ENCODE measurements around the gene GRB14.
"Not testable (repeated sequence)": the region's sequence is repeated elsewhere in the genome, so short reads cannot be mapped to it uniquely, and the experiment has no call there.

Gene GRB14

DNA sequence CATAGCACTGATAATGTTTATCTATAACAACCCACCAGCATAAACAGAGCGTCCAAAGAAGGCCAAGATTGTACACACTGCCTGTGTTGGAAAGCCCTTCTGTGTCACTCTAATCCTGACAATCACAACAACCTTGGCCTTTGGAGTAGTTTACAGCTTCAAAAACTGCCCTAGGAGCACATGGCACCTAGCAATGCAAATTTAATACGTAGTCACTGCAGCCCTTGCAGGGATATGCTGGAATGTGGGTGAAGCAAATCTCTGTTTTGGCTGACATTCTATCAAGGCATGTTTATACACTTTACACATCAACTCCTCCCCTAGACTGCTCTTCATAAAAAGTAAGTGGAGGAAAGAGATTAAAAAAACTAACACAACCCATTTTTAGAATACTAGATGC is 66.8 kb downstream of the GRB14 start:
- DNase-seq, result no peak

DNA sequence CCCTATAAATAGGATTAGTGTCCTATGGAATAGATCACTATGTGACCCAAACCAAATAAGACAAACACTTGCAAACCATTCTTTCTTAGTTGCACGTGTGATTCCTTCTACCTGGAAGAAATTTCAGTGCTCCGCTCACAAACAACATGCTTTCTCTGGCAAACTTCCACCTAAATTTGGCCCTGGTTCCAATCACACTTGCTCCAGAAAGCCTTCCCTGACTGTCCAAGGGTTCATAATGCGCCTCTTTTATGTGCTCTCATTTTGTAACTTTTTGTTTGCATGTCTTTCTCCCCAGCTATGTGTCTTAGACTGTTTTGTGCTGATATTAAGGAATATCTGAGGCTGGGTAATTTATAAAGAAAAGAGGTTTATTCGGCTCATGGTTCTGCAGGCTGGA is 69.8 kb downstream of the GRB14 start:
- DNase-seq, result no peak

DNA sequence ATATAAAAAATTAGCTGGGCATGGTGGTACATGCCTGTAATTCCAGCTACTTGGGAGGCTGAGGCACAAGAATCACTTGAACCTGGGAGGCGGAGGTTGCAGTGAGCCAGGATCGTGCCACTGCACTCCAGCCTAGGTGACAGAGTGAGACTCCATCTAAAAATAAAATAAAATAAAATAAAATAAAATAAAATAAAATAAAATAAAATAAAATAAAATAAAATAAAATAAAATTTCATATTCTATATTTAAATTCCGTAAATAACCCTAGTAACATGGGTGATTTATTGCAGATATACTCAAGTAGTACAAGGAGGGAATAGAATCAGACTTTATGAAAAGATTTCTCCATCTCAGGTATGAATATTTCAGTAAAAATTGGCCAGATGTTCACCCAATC is 71.6 kb downstream of the GRB14 start:
- DNase-seq, result not testable (repeated sequence)

DNA sequence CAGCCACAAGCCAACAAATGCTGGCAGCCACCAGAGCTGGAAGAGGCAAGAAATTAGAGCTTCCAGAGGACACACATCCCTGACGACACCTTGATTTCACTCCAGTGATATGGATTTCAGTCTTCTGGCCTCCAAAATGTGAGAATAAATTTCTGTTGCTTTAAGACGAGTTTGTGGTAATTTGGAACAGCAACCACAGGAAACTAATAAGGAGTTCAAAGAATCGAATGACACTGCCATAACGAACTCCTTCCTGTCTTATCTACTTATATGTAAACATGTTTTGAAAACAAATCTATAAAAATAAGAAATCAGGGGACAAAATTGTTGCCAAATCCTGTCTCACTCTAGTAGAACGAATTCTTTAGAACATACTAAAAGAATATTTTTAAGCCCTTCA is 75.8 kb downstream of the GRB14 start:
- DNase-seq, result no peak

DNA sequence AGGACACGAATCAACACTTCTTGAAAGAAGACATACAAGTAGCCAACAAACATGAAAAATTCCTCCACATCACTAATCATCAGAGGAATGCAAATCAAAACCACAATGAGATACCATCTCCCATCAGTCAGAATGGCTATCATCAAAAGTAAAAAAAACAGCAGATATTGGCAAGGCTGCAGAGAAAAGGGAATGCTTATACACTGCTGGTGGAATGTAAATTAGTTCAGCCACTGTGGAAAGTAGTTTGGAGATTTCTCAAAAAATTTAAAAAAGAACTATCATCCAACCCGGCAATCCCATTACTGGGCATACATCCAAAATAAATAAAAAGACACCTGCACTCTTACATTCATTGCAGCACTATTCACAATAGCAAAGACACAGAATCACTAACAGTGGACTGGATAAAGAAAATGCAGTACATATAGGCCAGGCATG is 78.7 kb downstream of the GRB14 start:
- no peak for DNase-seq

DNA sequence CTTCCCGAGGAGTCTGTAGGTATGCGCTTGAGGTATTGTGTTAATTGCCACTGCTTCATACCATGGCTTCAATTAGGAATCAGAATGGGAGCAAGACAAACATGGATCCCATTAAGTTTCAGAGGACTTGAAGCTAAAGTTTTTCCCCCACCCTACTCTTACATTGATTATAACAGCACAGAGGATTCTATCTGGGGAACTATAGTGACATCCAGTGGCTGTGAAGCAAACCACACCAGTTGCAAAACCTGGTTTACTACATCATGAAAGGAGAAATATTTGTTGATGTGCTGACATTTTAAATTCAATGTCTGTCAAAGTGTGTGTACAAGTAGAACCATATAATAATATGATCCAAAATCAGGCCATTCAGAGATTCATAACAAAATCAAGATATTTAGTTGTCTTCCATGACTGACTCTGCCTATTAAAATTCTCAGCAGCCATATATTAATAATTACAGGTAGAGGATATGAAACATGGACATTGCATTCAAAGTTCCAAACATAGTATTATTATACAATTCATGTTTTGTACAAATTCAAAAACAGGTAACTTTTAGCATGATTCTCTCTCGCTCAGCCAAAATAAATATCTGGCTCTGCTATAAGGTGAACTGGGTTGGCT is 82.9 kb downstream of the GRB14 start:
- DNase-seq, result peak; percentile 75

DNA sequence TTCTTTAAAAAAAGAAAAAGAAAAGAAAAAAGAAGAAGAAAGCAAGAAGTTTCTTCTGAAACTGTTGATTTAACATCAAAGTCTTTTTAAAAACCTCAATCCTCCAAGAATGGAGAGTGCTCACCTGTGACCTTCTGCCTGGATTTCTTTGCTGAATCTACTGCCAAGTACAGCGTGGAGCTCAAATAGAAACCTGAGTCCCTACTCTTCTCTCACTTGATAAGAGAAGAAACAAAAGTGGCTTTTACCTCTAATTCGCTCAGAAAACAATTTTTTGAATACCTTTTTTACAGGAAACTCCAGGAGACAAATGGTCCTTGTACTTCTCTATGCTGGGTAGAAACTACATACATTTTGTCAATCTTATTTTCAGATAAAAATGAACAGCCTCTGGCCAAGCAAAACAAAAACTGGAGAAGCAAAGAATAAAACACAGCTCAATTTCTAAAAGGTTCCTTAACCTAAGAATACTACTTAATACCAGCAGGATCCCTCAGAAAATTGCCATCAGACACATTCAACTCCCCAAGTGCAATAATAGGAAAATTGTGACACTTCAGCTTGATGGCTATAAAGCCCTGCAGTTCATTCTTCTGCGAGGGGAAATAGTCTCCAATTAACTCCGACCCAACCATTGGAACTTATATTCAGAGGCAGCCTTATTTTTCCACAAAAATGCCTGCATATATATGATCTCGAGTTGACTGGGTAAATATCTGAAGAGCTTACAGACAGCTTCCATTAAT is 85.8 kb downstream of the GRB14 start:
- no peak for DNase-seq

DNA sequence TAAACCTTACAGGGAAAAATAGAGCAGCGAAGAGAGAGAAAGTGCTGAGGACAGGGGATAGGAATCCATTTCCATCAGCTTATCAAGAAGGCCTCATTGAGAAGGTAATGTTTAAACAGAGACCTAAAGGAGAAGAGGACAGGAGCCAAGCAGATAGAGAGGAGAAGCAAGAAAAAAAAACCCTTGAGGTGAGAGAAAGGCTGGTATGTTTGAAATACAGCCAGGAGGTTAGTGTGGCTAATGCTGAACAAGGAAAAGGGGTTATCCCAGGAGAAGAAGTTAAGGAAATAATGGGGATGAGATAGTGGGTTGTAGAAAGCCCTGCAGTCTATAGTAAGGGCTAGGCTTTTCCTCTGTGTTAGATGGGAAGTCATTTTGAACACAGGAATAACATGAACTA is 90.8 kb downstream of the GRB14 start:
- DNase-seq, result no peak

DNA sequence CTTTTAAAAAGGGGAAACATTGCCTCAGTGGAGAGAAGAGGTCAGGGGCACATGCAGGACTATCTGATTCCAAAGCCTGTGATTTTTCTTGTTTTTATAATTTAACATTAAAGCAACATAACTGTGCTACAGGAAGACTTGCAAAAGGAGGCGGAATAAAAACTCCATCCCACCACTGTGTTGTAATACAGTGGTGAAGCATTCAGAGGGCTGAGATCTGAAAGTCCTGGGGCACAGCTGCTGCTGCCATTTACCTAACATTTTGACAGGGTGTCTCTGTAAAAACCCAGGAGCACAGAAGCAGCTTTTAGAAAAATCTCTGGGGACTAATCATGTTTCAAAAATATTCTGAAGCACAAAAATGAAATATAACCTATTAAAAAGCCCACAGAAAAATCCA is 97.6 kb downstream of the GRB14 start:
- DNase-seq, result no peak

DNA sequence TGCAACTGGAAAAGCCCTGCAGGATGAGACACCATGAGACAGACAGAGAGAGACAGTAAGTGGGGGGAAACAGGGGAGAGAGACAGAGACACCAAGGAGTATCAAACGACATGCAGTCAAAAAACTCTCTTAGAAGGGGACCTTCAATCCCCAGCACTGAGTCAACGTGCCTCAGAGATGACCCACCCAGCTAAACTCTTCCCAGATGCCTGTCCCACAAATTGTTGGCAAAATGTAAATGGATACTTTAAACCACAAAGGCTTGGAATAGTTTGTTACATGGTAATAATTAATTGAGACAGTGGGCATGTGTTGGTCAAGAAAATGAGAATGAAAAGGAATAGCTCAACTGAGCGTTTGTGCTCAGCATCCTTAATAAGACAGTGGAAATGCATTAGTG is 98.3 kb downstream of the GRB14 start:
- no peak for DNase-seq

DNA sequence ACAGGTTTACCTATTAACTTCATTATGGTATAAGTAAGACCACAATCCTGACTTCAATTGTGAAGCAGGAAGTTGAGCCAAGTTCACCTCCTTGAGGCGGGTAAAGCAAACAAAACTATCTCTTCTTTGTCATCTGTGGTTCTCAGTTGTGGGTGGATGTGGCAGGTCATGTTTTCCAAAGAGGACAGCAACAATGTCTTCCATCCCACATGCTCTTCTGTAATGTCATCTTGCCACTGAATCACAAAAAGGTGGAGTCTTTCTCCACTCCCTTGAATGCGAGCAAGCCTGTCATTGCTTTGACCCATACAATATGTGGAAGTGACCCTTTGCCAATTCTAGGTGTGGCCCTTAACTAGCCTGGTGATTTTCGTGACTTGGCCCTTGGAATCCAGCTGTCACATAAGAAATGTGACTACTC is 98.7 kb downstream of the GRB14 start:
- DNase-seq, result no peak

DNA sequence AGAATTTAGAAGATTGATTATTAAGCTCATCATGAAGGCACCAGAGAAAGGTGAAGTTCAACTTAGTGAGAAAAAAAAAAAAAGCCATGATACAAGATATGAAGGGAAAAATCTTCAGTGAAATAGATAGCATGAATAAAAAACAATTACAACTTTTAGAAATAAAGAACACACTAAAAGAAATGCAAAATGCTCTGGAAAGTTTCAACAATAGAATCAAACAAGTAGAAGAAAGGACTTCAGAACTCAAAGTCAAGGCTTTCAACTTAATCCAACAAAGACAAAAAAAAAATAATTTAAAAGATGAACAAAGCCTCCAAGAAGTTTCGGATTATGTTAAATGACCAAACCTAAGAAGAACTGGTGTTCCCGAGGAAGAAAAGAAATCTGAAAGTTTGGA is 105.5 kb downstream of the GRB14 start:
- DNase-seq, result no peak

DNA sequence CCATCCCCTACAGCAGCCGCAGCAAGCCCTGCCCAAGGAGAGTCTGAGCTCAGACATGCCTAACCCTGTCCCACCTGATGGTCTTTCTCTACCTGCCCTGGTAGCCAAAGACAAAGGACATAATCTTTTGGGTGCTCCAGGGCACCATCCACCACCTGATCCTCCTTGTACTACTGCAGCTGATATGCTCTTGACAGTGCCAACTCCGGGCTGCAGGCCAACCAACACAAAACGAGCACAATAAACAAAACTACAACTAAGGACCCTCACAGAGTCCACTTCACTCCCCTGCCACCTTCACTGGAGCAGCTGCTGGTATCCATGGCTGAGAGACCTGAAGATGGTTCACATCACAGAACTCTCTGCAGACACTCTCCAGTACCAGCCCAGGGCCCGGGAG is 106.3 kb downstream of the GRB14 start:
- DNase-seq, result no peak

DNA sequence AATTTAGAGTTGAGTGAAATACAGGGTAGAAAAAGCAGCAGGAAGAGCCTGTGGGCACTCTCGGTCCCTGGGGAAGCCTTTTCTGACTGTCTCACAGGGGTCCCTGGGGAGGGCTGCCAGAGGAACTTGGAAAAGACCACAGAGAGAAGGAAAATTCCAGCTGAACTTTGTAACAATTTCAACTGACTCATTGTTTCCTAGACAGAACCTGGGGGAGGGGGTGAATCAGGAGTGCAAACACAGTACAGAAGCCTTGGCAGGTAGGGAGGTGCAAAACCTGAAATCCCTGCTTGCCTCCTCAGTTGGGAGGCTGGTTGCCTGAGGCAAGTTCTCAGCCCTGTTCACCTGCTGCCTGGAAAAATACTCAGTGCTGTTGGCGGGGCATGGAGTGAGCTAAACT is 106.8 kb downstream of the GRB14 start:
- no peak for DNase-seq

DNA sequence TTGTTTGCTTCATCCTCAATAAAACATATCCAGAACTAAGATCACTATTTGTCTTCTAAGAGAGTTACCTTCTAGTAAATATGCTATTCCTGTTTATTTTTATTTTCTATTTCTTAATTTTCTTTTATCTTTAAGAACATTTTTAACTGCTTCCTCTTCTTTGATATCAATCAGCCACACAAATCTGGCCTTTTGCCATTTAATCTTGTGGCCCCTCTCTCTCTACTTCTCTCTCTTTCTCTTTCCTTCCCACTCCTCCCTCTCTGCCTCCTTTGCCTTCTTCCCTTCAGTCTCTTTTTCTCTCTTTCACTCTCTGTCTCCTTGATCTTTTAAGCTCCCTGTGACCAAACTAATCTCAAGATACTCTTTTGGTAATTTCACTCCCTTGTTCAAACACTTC is 108.4 kb downstream of the GRB14 start:
- peak; percentile 75 for DNase-seq

DNA sequence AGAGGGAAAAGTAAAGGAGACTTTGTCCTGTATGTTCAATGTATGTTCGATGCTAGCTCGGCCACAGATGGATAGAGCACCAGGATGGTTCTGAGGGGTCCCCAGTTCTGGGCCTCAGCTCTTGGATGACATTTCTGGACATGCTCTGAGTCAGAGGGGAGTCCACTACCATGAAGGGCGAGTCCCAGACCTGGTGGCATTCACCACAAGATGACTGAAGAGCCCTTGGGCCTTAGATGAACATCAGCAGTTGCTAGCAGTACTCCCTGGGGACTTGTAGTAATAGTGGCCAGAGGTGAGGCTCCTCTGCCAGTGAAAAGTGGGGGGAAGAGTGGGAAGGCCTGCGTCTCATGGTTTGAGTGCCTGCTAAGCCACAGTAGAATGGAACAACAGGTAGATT is 109.5 kb downstream of the GRB14 start:
- DNase-seq, result no peak

DNA sequence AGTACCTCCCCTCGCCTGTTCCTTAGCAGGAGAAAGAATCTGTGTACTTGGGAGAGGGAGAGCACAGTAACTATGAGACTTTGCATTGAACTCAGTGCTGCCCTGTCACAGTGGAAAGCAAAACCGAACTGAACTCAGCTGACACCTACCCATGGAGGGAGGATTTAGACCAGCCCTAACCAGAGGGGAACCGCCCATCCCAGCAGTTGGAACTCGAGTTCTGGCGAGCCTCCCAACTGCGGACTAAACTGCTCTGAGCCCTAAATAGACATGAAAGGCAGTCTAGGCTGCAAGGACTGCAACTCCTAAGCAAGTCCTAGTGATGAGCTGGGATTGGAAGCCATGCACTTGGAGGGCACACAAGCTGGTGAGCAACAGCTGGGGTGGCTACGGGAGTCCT is 110.4 kb downstream of the GRB14 start:
- DNase-seq, result no peak

DNA sequence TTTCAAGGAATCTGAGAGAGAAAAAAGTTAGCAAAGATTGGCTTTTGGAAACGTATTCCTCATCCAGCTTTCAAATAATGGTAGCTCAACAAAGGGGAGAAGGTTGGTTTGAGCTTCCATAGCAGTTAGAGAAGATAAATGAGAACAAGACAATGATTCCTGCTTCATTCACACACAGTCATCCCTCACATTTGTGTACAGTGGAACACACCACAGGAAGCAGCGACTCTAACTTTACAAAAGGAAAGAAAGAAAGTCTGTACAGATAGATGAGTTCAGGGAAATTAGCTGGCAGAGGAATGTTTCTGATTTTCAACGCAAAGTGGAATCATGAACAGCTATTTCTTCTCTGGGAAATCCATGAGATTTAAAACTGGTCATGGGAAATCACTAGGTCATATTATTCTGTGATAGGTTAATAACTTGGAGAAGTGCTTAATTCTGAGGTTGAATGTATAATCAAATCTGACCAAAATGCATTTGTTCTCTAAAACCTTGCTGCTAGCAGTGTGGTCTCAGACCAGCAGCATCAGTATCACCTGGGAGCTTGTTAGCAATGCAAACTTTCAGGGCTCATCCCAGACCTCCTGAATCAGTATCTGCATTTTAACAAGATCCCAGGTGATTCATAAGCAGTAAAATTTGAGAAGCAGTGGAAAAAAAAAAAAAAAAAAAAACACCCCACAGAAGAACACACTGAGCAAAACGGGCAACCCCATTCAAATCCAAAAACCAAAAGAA is 112.0 kb downstream of the GRB14 start:
- no peak for DNase-seq

DNA sequence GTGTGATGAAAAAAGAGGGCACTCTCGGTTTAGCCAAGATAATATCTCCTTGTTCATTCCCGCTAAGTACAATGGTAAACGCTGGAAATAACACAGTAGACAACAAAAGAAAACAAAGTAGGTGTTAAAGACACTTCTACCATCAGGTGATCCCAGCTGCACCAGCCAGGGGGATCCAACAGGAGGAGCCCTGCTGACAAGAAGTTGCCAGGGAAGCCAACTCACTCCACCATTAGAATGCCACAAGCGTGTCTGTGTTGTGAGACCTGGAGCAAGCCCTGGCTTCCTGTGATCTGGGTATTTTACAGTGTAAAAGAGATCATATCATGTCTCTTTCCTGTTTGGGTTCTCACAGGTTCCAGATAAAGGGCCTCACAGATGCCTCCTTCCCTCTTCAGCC is 117.0 kb downstream of the GRB14 start:
- DNase-seq, result peak; percentile 37

DNA sequence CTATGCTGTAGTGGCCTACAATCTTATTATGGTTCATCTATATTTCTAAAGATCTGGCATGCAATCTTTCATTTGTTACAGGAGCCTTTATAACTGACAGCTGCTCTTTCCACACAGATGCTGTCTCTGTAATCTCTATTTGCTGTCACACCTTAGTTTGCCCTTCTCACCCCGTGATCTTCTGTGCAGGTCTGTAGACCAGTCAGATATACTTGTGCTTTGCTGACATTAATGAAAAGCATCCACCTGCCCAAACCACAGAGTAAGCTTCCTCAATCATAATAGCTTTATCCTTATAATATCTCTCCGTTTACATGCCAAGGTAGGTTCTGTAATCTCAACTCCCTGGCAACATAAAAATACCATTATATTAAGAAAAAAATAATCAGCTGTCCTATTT is 122.4 kb downstream of the GRB14 start:
- no peak for DNase-seq

DNA sequence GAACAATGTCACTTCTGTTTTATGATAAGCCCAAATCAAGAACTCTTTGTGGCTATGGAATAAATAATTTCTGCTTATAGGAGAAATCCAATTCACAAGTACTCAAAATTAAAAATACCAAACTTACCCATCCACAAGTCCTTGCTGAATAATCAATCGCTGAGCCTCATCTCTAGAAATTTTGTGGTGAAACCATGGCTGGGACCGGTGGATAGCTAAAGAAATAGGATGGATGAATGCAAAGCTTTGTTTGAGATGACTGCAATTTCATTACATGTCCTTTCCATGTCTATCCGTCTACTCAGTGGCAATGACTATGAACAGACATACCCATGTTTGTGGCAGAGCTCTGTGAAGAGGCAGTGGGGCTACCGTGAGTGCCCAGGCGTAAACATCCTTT is 124.4 kb downstream of the GRB14 start:
- DNase-seq, result no peak

DNA sequence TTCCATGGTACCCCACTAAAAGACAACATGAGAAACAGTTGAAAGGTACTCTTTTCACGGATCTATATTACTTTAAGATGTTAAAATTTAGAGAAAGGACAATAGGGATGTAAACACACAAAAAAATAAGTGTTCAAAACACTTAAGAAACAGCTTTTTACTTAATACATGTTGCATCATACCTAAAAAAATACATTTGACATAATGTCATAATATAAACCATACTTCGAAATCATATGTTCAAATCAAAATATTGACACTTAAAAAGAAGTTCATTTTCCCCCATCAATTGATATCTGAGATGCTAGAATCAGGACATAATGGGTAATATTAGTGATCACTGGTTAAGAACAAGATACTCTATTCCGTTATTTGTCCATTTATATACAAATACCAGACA is 124.9 kb downstream of the GRB14 start:
- DNase-seq, result no peak

DNA sequence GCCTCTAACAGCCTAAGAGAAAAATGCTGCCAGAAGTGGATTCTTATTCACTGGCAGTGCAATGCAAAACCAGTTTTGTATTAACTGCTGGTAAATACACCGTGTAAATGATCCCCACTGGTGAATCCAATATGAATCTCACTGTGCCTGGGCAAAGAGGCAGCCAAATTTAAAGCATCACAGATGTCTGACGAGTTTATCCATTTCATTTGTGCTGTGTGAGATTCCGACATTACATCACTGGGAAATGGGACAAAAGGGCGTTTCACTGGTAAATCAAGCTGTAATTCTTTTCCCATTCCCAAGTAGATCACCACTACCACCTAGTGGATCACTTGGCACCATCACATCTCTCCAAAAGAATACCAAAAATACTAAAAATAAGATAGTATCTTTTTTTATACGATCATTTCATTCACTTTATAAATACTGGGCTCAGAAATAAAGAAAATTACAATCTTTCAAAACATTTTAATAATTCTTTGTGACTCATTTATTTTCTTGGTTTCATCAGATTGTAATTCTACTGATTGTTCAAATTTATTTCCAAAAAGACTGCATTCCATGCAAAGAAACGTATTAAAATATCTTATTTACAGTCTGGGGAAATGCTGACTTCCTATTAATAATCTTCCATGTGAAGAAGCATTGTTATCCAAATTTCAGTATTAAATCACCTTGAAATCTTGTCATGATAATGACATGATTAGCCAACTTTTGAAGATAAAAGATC is 125.6 kb downstream of the GRB14 start:
- DNase-seq, result peak; percentile 31

DNA sequence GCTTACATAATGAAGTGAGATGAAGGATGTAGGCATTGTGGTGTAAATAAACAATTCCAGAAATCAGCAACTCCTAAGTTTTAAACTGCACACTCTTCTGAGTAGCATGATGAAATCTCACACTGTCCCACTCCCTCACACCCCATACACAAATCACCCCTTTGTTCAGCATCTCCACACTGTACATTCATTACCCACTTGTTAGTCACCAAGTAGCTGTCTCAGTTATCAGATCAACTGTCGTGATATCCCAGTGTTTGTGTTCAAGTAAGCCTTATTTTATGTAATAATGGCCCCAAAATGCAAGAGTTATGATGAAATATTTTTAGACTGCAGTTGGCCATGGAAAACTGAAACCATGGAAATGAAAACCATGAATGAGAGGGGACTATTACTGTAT is 135.7 kb downstream of the GRB14 start:
- DNase-seq, result peak; percentile 8
